Adrenal gland (tissue), 12 donors: Measurements from ENCODE around the gene RGS6. TPM values are rescaled to one million over a fixed set of nuclear protein-coding genes. Genes with fewer than 3 reads are reported as not detected.

ENCODE experiments used
- DNase-seq, 7 donors: peaks; one replicate each; pipeline ENCODE4 v3.0.0-alpha.2; 2019 to 2020
- H3K27ac ChIP-seq, 5 donors: fragments of 200-600 bp; sonication (generic) in 4 of 5; 1 replicate in 3 of 5; 2 replicates in 2 of 5; pipeline versions ENCODE4 v1.5.1 to v1.8.0; 2016 to 2020; ENCODE audit warnings: mild to moderate bottlenecking in 1 of 5
- H3K27me3 ChIP-seq: fragments of 200-600 bp; 2 replicates; pipeline ENCODE4 v1.8.0; 2021
- H3K36me3 ChIP-seq, 2 donors: fragments of 200-600 bp; replicated peaks in 1 of 2; 1 replicate in 1 of 2; 2 replicates in 1 of 2; pipeline versions ENCODE4 v1.5.1 to v1.8.0; 2018 to 2022
- H3K4me1 ChIP-seq, 2 donors: fragments of 200-600 bp; replicated peaks in 1 of 2; 1 replicate in 1 of 2; 2 replicates in 1 of 2; pipeline versions ENCODE4 v1.5.1 to v1.8.0; 2018 to 2021
- H3K4me3 ChIP-seq, 4 donors: fragments of 200-600 bp; sonication (generic) in 3 of 4; one replicate each; pipeline ENCODE4 v1.5.1; 2016 to 2018
- H3K9me3 ChIP-seq, 3 donors: fragments of 200-600 bp; sonication (generic) in 1 of 3; replicated peaks in 1 of 3; 1 replicate in 2 of 3; 2 replicates in 1 of 3; pipeline versions ENCODE4 v1.5.1 to v1.8.0; 2016 to 2021
- CTCF ChIP-seq, 6 experiments: fragments of 450-650 bp in 4 of 6; fragments of 200-600 bp in 2 of 6; sonication (generic) in 1 of 6; IDR thresholded peaks; 1 replicate in 5 of 6; 2 replicates in 1 of 6; pipeline versions ENCODE4 v1.5.1 to v1.8.0; 2016 to 2021; ENCODE audit warnings: antibody characterized with exemption in 6 of 6, mild to moderate bottlenecking in 2 of 6, moderate library complexity in 1 of 6
- POLR2A ChIP-seq, 2 donors: fragments of 450-650 bp; IDR thresholded peaks; one replicate each; pipeline ENCODE4 v1.6.1; 2017; ENCODE audit warnings: antibody characterized with exemption in 2 of 2, mild to moderate bottlenecking in 2 of 2, moderate library complexity in 1 of 2
- WGBS, 4 donors: extraction: QIAGEN DNeasy Blood & Tissue Kit in 2 of 4; methylation state at CpG; one replicate each; pipeline versions ENCODE4 v1.1.5 to v1.1.7; 2013 to 2017; 5-methylcytosine and 5-hydroxymethylcytosine counted together
- intact Hi-C, 2 donors: fragments of 100-400 bp; cut with DNase I; formaldehyde crosslinking; loops; one replicate each; pipeline versions ENCODE4 v1.14.1 to v1.15.0; 2022 to 2023
- polyA plus RNA-seq, 3 donors: library from polyadenylated mRNA; stranded (reverse); fragments of 200-250 nt in 2 of 3; fragments of 350-450 nt in 1 of 3; fragmentation: Illumina TruSeq in 1 of 3; extraction: RNeasy Lipid Tissue Mini Kit (QIAGEN cat#74804) in 1 of 3; gene quantifications; one replicate each; pipeline ENCODE4 v1.2.3, GENCODE V29; 2013 to 2014
- total RNA-seq, 9 donors: library from RNA; depleted of rRNA in 4 of 9; stranded (reverse); fragments of >200 nt in 4 of 9; fragments of 120-200 nt in 1 of 9; fragmentation: NEBNext Ultra II Directional in 1 of 9; extraction: Animal tissue kit (Norgen Biotek cat#: 25700) in 1 of 9; gene quantifications; one replicate each; pipeline versions ENCODE4 v1.1.0 to v1.2.4, GENCODE V29; 2013 to 2023
- donor health status: healthy with polysubstance abuse.
- donor health status: Bipolar disorder and iron deficiency.
- donor health status: DM: yes; HTN: yes; CAD: no.
- donor health status: DM: no; HTN: no; CAD: no.
- donor health status: DM: no; HTN: no; CAD: no.
- donor health status: DM: yes; HTN: yes; CAD: no.

RGS6 gene
- total and polyA plus RNA-seq, 12 donors = 0.06 to 4.3 (median 0.41) TPM; not detected in 1

GRCh38 chr14:72063761-72064282, 131.6 kb downstream of the RGS6 start:
- H3K4me3 ChIP-seq = no peak overlapping the region
- H3K27ac ChIP-seq = no peak overlapping the region
- no peaks in the 10 kb centered on the region for H3K27me3 ChIP-seq
- no peaks in the 10 kb centered on the region for H3K9me3 ChIP-seq
- intact Hi-C loops = no loop called here
- TF ChIP-seq POLR2A (IDR thresholded peaks at IDR 0.05) = no peak
- no peak for TF ChIP-seq CTCF (IDR thresholded peaks at IDR 0.05)
- no peak for DNase-seq
- H3K4me1 ChIP-seq = no peaks in the 10 kb centered on the region
- 64 to 68% (median 65%) methylated on average over 4 of the region's 4 CpGs for WGBS, 4 donors
- no peaks in the 10 kb centered on the region for H3K36me3 ChIP-seq

GRCh38 chr14:72064501-72064900, 132.3 kb downstream of the RGS6 start:
- WGBS, 4 donors = 60 to 76% (median 67%) methylated on average over 4 of the region's 4 CpGs
- Histone ChIP-seq H3K27me3 (no peaks in the 10 kb centered on the region), H3K9me3 (no peaks in the 10 kb centered on the region), H3K4me3 (no peak overlapping the region), H3K27ac (no peak overlapping the region), H3K36me3 (no peaks in the 10 kb centered on the region), H3K4me1 (no peaks in the 10 kb centered on the region)
- intact Hi-C loops = no loop called here
- TF ChIP-seq CTCF (IDR thresholded peaks at IDR 0.05) (no peak), POLR2A (IDR thresholded peaks at IDR 0.05) (no peak)
- no peak for DNase-seq

- Histone ChIP-seq H3K36me3 (no peaks in the 10 kb centered on the region), H3K27me3 (no peaks in the 10 kb centered on the region), H3K4me1 (no peaks in the 10 kb centered on the region), H3K4me3 (no peak overlapping the region), H3K9me3 (no peaks in the 10 kb centered on the region), H3K27ac (no peak overlapping the region)
- DNase-seq = no peak
- TF ChIP-seq CTCF (IDR thresholded peaks at IDR 0.05) (no peak), POLR2A (IDR thresholded peaks at IDR 0.05) (no peak)
- 87 to 100% (median 98%) methylated on average over 1 of the region's 1 CpG for WGBS, 4 donors
- intact Hi-C loops = no loop called here
These were observed 138.2 kb downstream of the RGS6 start for GRCh38 chr14:72070458-72070857.

GRCh38 chr14:72075649-72076334, 143.6 kb downstream of the RGS6 start:
- H3K9me3 ChIP-seq = no peaks in the 10 kb centered on the region

More at GRCh38 chr14:72075649-72076334, 143.6 kb downstream of the RGS6 start:
- no peaks in the 10 kb centered on the region for H3K27me3 ChIP-seq
- no peak for DNase-seq
- no peak overlapping the region for H3K27ac ChIP-seq
- intact Hi-C loops = no loop called here
- no peaks in the 10 kb centered on the region for H3K36me3 ChIP-seq
- no peak overlapping the region for H3K4me3 ChIP-seq
- H3K4me1 ChIP-seq = no peaks in the 10 kb centered on the region
- WGBS, 4 donors = 72 to 83% (median 80%) methylated on average over 9 of the region's 9 CpGs
- TF ChIP-seq POLR2A (IDR thresholded peaks at IDR 0.05) = no peak
- TF ChIP-seq CTCF (IDR thresholded peaks at IDR 0.05) = no peak
